HCT116 (cell line): ENCODE results near the gene BICD2. TPM values are rescaled to one million over a fixed set of nuclear protein-coding genes. Genes with fewer than 3 reads are reported as not detected.

Source experiments
- ATAC-seq: fragments of 200-7000 bp; cut with Tn5 transposase; 2 replicates; pipeline ENCODE4 v1.9.1; 2020; ENCODE audit warnings: mild to moderate bottlenecking, moderate library complexity
- BruUV-seq: library from RNA; stranded (reverse); fragments of 400-500 nt; replicated peaks from 2 replicates; lab custom pipeline; 2021; lab: Mats Ljungman, UMichigan
- CTCF ChIA-PET: fragments of 300-600 bp; sonication (Branson Sonifier 250); formaldehyde crosslinking; loops from one replicate; lab custom pipeline; 2021; ENCODE audit warnings: antibody characterized with exemption; lab: Charles Lee
- POLR2A ChIA-PET: fragments of 300-600, 350-600 bp; sonication (Branson Sonifier 250); formaldehyde crosslinking; loops from one replicate; lab custom pipeline; 2021; ENCODE audit warnings: antibody characterized with exemption; lab: Charles Lee
- RAD21 ChIA-PET, 2 experiments: fragments of 300-600 bp; sonication (Branson Sonifier 250); formaldehyde crosslinking; loops; one replicate each; lab custom pipeline; 2023; ENCODE audit warnings: low total read pairs in 2 of 2; ENCODE audit not compliant: uncharacterized antibody in 2 of 2, unreplicated experiment in 2 of 2, low non-redundant PET in 1 of 2; lab: Charles Lee
- DNase-seq: peaks from one replicate; pipeline ENCODE4 v3.0.0-alpha.2; 2010; ENCODE audit warnings: low read depth, low spot score
- H2AFZ ChIP-seq: fragments of 200-600 bp; shearing (Covaris generic), sonication (generic); 2 replicates; pipeline ENCODE4 v1.6.1; 2017; ENCODE audit warnings: low read depth, mixed run types, mixed read lengths, antibody characterized with exemption, low read length; ENCODE audit not compliant: poor library complexity, severe bottlenecking
- H3K27ac ChIP-seq: 2 replicates; pipeline ENCODE4 v1.5.1; 2012; ENCODE audit warnings: low read depth, low read length
- H3K27me3 ChIP-seq: fragments of 200-600 bp; sonication (generic); 2 replicates; pipeline ENCODE4 v1.6.1; 2016; ENCODE audit warnings: mixed run types, low read length, mixed read lengths; ENCODE audit not compliant: insufficient read depth
- H3K36me3 ChIP-seq, 2 experiments: fragments of 200-500 bp in 1 of 2; fragments of 200-600 bp in 1 of 2; sonication (Bioruptor generic) in 1 of 2; sonication (generic) in 1 of 2; 2 replicates each; pipeline versions ENCODE4 v1.5.1 to v1.6.1; 2014 to 2016; ENCODE audit warnings: low read length in 2 of 2, inconsistent platforms in 1 of 2, mixed read lengths in 1 of 2, mixed run types in 1 of 2; ENCODE audit not compliant: insufficient read depth in 2 of 2, control insufficient read depth in 1 of 2
- H3K4me1 ChIP-seq, 2 experiments: fragments of 200-600 bp in 1 of 2; sonication (generic) in 1 of 2; 2 replicates each; pipeline versions ENCODE4 v1.5.1 to v1.6.1; 2012 to 2017; ENCODE audit warnings: low read length in 2 of 2, inconsistent platforms in 1 of 2, mild to moderate bottlenecking in 1 of 2, mixed read lengths in 1 of 2, mixed run types in 1 of 2, moderate library complexity in 1 of 2; ENCODE audit not compliant: insufficient read depth in 2 of 2, control insufficient read depth in 1 of 2
- H3K4me2 ChIP-seq: fragments of 200-600 bp; sonication (generic); 2 replicates; pipeline ENCODE4 v1.6.1; 2017; ENCODE audit warnings: mixed run types, low read length, mixed read lengths
- H3K4me3 ChIP-seq, 2 experiments: fragments of 200-600 bp in 1 of 2; sonication (generic) in 1 of 2; replicated peaks in 1 of 2; 2 replicates each; pipeline ENCODE4 v1.5.1; 2011 to 2016; ENCODE audit warnings: low read length in 2 of 2, control low read depth in 1 of 2, low read depth in 1 of 2, mild to moderate bottlenecking in 1 of 2, mixed read lengths in 1 of 2, mixed run types in 1 of 2
- H3K79me2 ChIP-seq: fragments of 200-600 bp; sonication (generic); 2 replicates; pipeline ENCODE4 v1.6.1; 2017; ENCODE audit warnings: mild to moderate bottlenecking, mixed run types, low read length, moderate library complexity, mixed read lengths; ENCODE audit not compliant: insufficient read depth
- H3K9ac ChIP-seq: fragments of 200-600 bp; sonication (generic); 2 replicates; pipeline ENCODE4 v1.6.1; 2016; ENCODE audit warnings: low read length, mixed read lengths
- H3K9me2 ChIP-seq: fragments of 200-600 bp; sonication (generic), shearing (Covaris generic); 2 replicates; pipeline ENCODE4 v1.6.1; 2017; ENCODE audit warnings: mixed run types, mild to moderate bottlenecking, moderate library complexity; ENCODE audit not compliant: insufficient read depth
- H3K9me3 ChIP-seq, 2 experiments: fragments of 200-500 bp in 1 of 2; fragments of 200-600 bp in 1 of 2; sonication (Bioruptor generic) in 1 of 2; sonication (generic) in 1 of 2; 2 replicates each; pipeline ENCODE4 v1.6.1; 2014 to 2017; ENCODE audit warnings: low read length in 2 of 2, mixed read lengths in 2 of 2, inconsistent platforms in 1 of 2, low read depth in 1 of 2, mild to moderate bottlenecking in 1 of 2, mixed run types in 1 of 2, moderate library complexity in 1 of 2; ENCODE audit not compliant: control insufficient read depth in 1 of 2, insufficient read depth in 1 of 2
- H4K20me1 ChIP-seq: fragments of 200-600 bp; sonication (generic), shearing (Covaris generic); 2 replicates; pipeline ENCODE4 v1.6.1; 2017; ENCODE audit warnings: mixed run types, mild to moderate bottlenecking, moderate library complexity; ENCODE audit not compliant: insufficient read depth
- CBX3 ChIP-seq: IDR thresholded peaks from 2 replicates; pipeline ENCODE4 v1.6.1; 2012; ENCODE audit warnings: low read depth
- CEBPB ChIP-seq: IDR thresholded peaks from 2 replicates; pipeline ENCODE4 v1.6.1; 2012; ENCODE audit warnings: low read depth
- EGR1 ChIP-seq: IDR thresholded peaks from 2 replicates; pipeline ENCODE4 v1.6.1; 2012; ENCODE audit warnings: low read depth
- ELF1 ChIP-seq: IDR thresholded peaks from 2 replicates; pipeline ENCODE4 v1.6.1; 2012; ENCODE audit warnings: low read depth, borderline replicate concordance
- EZH2 ChIP-seq: fragments of 200-600 bp; sonication (generic); IDR thresholded peaks from 2 replicates; pipeline ENCODE4 v1.6.1; 2017; ENCODE audit warnings: antibody characterized with exemption, mixed run types
- FOSL1 ChIP-seq: IDR thresholded peaks from 2 replicates; pipeline ENCODE4 v1.6.1; 2012; ENCODE audit warnings: low read depth
- POLR2A ChIP-seq: IDR thresholded peaks from 2 replicates; pipeline ENCODE4 v1.7.0; 2011; ENCODE audit warnings: borderline replicate concordance; ENCODE audit not compliant: insufficient read depth, insufficient read length; ENCODE audit errors: extremely low read depth
- RAD21 ChIP-seq: IDR thresholded peaks from 2 replicates; pipeline ENCODE4 v1.6.1; 2012; ENCODE audit warnings: low read depth, mild to moderate bottlenecking
- SIN3A ChIP-seq: IDR thresholded peaks from 2 replicates; pipeline ENCODE4 v1.6.1; 2012; ENCODE audit warnings: low read depth
- SP1 ChIP-seq: IDR thresholded peaks from 2 replicates; pipeline ENCODE4 v1.6.1; 2012; ENCODE audit warnings: low read depth
- TCF7L2 ChIP-seq: IDR thresholded peaks from 2 replicates; pipeline ENCODE4 v1.7.0; 2011; ENCODE audit warnings: borderline replicate concordance, inconsistent platforms; ENCODE audit not compliant: insufficient read depth, insufficient read length; ENCODE audit errors: extremely low read depth
- YY1 ChIP-seq: IDR thresholded peaks from 2 replicates; pipeline ENCODE4 v1.6.1; 2011; ENCODE audit warnings: low read length, low read depth, moderate library complexity, mild to moderate bottlenecking; ENCODE audit not compliant: insufficient replicate concordance; ENCODE audit errors: extremely low read depth
- ZFX ChIP-seq: fragments of 450-650 bp; IDR thresholded peaks from 2 replicates; pipeline ENCODE4 v1.6.1; 2017
- ZNF274 ChIP-seq: fragments of 200-500 bp; sonication (Bioruptor generic); IDR thresholded peaks from 2 replicates; pipeline ENCODE4 v1.6.1; 2014; ENCODE audit warnings: mild to moderate bottlenecking, low read depth, low read length, inconsistent platforms
- intact Hi-C: fragments of 100-400 bp; cut with micrococcal nuclease; formaldehyde crosslinking; loops from 2 replicates; pipeline ENCODE4 v1.10.0; 2022
- total RNA-seq: library from RNA; stranded (reverse); gene quantifications from one replicate; pipeline ENCODE4 v1.2.1, GENCODE V29; 2021; ENCODE audit not compliant: unreplicated experiment
- TF ChIP-seq, protein P1 (sequence below): IDR thresholded peaks from 2 replicates; pipeline ENCODE4 v1.6.1; 2012
- TF ChIP-seq, protein P2 (sequence below): IDR thresholded peaks from 2 replicates; pipeline ENCODE4 v1.6.1; 2012; ENCODE audit warnings: low read depth

The BICD2 gene
- total RNA-seq, 1 experiment from 2014 or later = 23.4 TPM

DNA sequence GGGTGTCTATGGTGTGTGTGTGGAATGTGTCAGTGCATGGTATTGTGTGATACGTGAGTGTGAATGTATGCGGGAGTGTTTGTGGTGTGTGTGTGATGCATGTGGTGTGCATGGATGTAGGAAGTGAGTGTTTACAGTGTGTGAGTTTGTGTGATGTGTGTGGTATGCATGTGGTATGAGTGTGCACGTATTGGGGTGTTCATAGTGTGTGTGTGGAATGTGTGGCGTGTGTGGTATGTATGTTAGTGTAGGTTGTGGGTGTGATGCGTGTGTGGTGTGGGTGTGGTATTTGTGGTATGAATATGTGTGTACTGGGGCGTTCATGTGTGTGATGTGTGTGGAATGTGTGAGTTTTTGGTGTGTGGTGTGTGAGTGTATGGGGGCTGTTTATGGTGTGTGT lies 40.1 kb upstream of the BICD2 start:
- Histone ChIP-seq H2AFZ (no peak overlapping the region), H3K27me3 (no peaks in the 10 kb centered on the region), H3K27ac (no peak overlapping the region), H3K4me1 (peaks cover 0 to 8% of the 10 kb centered on the region in 2 experiments; a peak in 3 of 4 replicates), H3K4me3 (no peak overlapping the region), H3K9me2 (no peaks in the 10 kb centered on the region), H3K4me2 (no peak overlapping the region), H3K36me3 (no peaks in the 10 kb centered on the region), H3K79me2 (peaks cover 2% of the 10 kb centered on the region; the same call in 1 of the 2 replicates), H4K20me1 (no peaks in the 10 kb centered on the region), H3K9ac (no peak overlapping the region), H3K9me3 (no peaks in the 10 kb centered on the region)
- intact Hi-C loops = no loop called here
- RAD21 ChIA-PET = no interaction called here
- no peak for DNase-seq
- no TSS peak for BruUV-seq
- POLR2A ChIA-PET = no interaction called here
- TF ChIP-seq TCF7L2 (no peak), EGR1 (no peak), ELF1 (no peak), YY1 (no peak), EZH2 (no peak), CBX3 (no peak), SP1 (no peak), FOSL1 (no peak), CEBPB (no peak), ZFX (no peak), ZNF274 (no peak), POLR2A (no peak), SIN3A (no peak), RAD21 (no peak)
- TF ChIP-seq, protein P1, sequence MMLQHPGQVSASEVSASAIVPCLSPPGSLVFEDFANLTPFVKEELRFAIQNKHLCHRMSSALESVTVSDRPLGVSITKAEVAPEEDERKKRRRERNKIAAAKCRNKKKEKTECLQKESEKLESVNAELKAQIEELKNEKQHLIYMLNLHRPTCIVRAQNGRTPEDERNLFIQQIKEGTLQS = no peak
- TF ChIP-seq, protein P2, sequence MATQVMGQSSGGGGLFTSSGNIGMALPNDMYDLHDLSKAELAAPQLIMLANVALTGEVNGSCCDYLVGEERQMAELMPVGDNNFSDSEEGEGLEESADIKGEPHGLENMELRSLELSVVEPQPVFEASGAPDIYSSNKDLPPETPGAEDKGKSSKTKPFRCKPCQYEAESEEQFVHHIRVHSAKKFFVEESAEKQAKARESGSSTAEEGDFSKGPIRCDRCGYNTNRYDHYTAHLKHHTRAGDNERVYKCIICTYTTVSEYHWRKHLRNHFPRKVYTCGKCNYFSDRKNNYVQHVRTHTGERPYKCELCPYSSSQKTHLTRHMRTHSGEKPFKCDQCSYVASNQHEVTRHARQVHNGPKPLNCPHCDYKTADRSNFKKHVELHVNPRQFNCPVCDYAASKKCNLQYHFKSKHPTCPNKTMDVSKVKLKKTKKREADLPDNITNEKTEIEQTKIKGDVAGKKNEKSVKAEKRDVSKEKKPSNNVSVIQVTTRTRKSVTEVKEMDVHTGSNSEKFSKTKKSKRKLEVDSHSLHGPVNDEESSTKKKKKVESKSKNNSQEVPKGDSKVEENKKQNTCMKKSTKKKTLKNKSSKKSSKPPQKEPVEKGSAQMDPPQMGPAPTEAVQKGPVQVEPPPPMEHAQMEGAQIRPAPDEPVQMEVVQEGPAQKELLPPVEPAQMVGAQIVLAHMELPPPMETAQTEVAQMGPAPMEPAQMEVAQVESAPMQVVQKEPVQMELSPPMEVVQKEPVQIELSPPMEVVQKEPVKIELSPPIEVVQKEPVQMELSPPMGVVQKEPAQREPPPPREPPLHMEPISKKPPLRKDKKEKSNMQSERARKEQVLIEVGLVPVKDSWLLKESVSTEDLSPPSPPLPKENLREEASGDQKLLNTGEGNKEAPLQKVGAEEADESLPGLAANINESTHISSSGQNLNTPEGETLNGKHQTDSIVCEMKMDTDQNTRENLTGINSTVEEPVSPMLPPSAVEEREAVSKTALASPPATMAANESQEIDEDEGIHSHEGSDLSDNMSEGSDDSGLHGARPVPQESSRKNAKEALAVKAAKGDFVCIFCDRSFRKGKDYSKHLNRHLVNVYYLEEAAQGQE = no peak
- CTCF ChIA-PET = no interaction called here
- ATAC-seq = no peak
